IPS DF 19.7 (cell line): ENCODE results near the gene BTN1A1.
"Not testable (repeated sequence)": the region's sequence is repeated elsewhere in the genome, so short reads cannot be mapped to it uniquely, and the experiment has no call there.

Experiments used
- DNase-seq: peaks from one replicate; pipeline ENCODE4 v3.0.0-alpha.2; 2013; ENCODE audit warnings: low read depth, low spot score

BTN1A1 gene

GRCh38 chr6:26511033-26511432 lies 10.9 kb downstream of the BTN1A1 start:
- DNase-seq = not testable (repeated sequence)

GRCh38 chr6:26514984-26515383 lies 14.9 kb downstream of the BTN1A1 start:
- no peak for DNase-seq

- DNase-seq = no peak
Observed at GRCh38 chr6:26516481-26517427, 16.7 kb downstream of the BTN1A1 start.

- no peak for DNase-seq
Observed at GRCh38 chr6:26519359-26519758, 19.3 kb downstream of the BTN1A1 start.

GRCh38 chr6:26520237-26520849 lies 20.2 kb downstream of the BTN1A1 start:
- DNase-seq = no peak

- no peak for DNase-seq
Observed at GRCh38 chr6:26520850-26521599, 20.9 kb downstream of the BTN1A1 start.

- no peak for DNase-seq
Observed at GRCh38 chr6:26521600-26522391, 21.7 kb downstream of the BTN1A1 start.

- DNase-seq = not testable (repeated sequence)
Observed at GRCh38 chr6:26522486-26523228, 22.6 kb downstream of the BTN1A1 start.

- DNase-seq = not testable (repeated sequence)
Observed at GRCh38 chr6:26524314-26524713, 24.2 kb downstream of the BTN1A1 start.

GRCh38 chr6:26524722-26525370 lies 24.7 kb downstream of the BTN1A1 start:
- DNase-seq = no peak

- no peak for DNase-seq
Observed at GRCh38 chr6:26525838-26526237, 25.7 kb downstream of the BTN1A1 start.

- no peak for DNase-seq
Observed at GRCh38 chr6:26526928-26527327, 26.8 kb downstream of the BTN1A1 start.

GRCh38 chr6:26530203-26530602 lies 30.1 kb downstream of the BTN1A1 start:
- no peak for DNase-seq

- no peak for DNase-seq
Observed at GRCh38 chr6:26531897-26532296, 31.8 kb downstream of the BTN1A1 start.

GRCh38 chr6:26532699-26533531 lies 32.8 kb downstream of the BTN1A1 start:
- DNase-seq = no peak

GRCh38 chr6:26533532-26533931 lies 33.4 kb downstream of the BTN1A1 start:
- DNase-seq = no peak

GRCh38 chr6:26534681-26535465 lies 34.8 kb downstream of the BTN1A1 start:
- DNase-seq = no peak

- no peak for DNase-seq
Observed at GRCh38 chr6:26536571-26537159, 36.6 kb downstream of the BTN1A1 start.
